Measurements from ENCODE around the gene NISCH. TPM values are rescaled to one million over a fixed set of nuclear protein-coding genes. Genes with fewer than 3 reads are reported as not detected.

The NISCH gene
- total RNA-seq, 1 experiment from 2014 or later = 62.2 TPM

GRCh38 chr3:52503788-52504424 lies 48.5 kb downstream of the NISCH start:
- Mint-ChIP-seq H3K4me3 (ENCODE audit: unreplicated experiment) (no peak overlapping the region), H3K36me3 (ENCODE audit: insufficient read depth, unreplicated experiment) (no peaks in the 10 kb centered on the region), H3K4me1 (ENCODE audit: low read depth, unreplicated experiment) (peaks cover 6% of the 10 kb centered on the region), H3K9me3 (ENCODE audit: unreplicated experiment) (no peaks in the 10 kb centered on the region), H3K27ac (ENCODE audit: unreplicated experiment) (no peak overlapping the region), H3K27me3 (ENCODE audit: insufficient read depth, unreplicated experiment) (no peaks in the 10 kb centered on the region)
- BruUV-seq (replicated peaks) = no TSS peak
- no peaks in the 10 kb centered on the region for H3K9me3 ChIP-seq
- DNase-seq = no peak
- H3K4me1 ChIP-seq = no peaks in the 10 kb centered on the region
- no peaks in the 10 kb centered on the region for H3K27me3 ChIP-seq (replicated peaks; ENCODE audit: control insufficient read depth, insufficient read depth, low read length)
- CTCF ChIA-PET = no interaction called here
- H3K36me3 ChIP-seq (ENCODE audit: control insufficient read depth, insufficient read depth, low read length) = no peaks in the 10 kb centered on the region
- POLR2A ChIA-PET = no interaction called here
- TF ChIP-seq CTCF (IDR thresholded peaks at IDR 0.05; ENCODE audit: insufficient read depth in 1 of 2, low read depth in 1 of 2, low read length in 1 of 2, severe bottlenecking in 1 of 2, unreplicated experiment in 1 of 2) = no peak
- intact Hi-C loops (cut with micrococcal nuclease; ENCODE audit: unreplicated experiment) = no loop called here
- no peak overlapping the region for H3K4me3 ChIP-seq (ENCODE audit: low read depth, low read length)

- no peaks in the 10 kb centered on the region for H3K36me3 Mint-ChIP-seq (ENCODE audit: insufficient read depth, unreplicated experiment)
- no peaks in the 10 kb centered on the region for H3K36me3 ChIP-seq (ENCODE audit: control insufficient read depth, insufficient read depth, low read length)
- no peak overlapping the region for H3K4me3 Mint-ChIP-seq (ENCODE audit: unreplicated experiment)
- no peaks in the 10 kb centered on the region for H3K9me3 ChIP-seq
- H3K4me1 ChIP-seq = no peaks in the 10 kb centered on the region
- H3K4me1 Mint-ChIP-seq (ENCODE audit: low read depth, unreplicated experiment) = peaks cover 6% of the 10 kb centered on the region
- H3K27me3 ChIP-seq (replicated peaks; ENCODE audit: control insufficient read depth, insufficient read depth, low read length) = no peaks in the 10 kb centered on the region
- POLR2A ChIA-PET = no interaction called here
- H3K27ac Mint-ChIP-seq (ENCODE audit: unreplicated experiment) = no peak overlapping the region
- no peak overlapping the region for H3K4me3 ChIP-seq (ENCODE audit: low read depth, low read length)
- CTCF ChIA-PET = no interaction called here
- DNase-seq = no peak
- TF ChIP-seq CTCF (IDR thresholded peaks at IDR 0.05; ENCODE audit: insufficient read depth in 1 of 2, low read depth in 1 of 2, low read length in 1 of 2, severe bottlenecking in 1 of 2, unreplicated experiment in 1 of 2) = no peak
- H3K9me3 Mint-ChIP-seq (ENCODE audit: unreplicated experiment) = no peaks in the 10 kb centered on the region
- peaks cover 2% of the 10 kb centered on the region for H3K27me3 Mint-ChIP-seq (ENCODE audit: insufficient read depth, unreplicated experiment)
- BruUV-seq (replicated peaks) = no TSS peak
- intact Hi-C loops (cut with micrococcal nuclease; ENCODE audit: unreplicated experiment) = no loop called here
Measured at GRCh38 chr3:52504977-52505376, 49.6 kb downstream of the NISCH start.

GRCh38 chr3:52506266-52506966 lies 51.0 kb downstream of the NISCH start:
- H3K4me1 Mint-ChIP-seq (ENCODE audit: low read depth, unreplicated experiment) = peaks cover 6% of the 10 kb centered on the region
- no peak overlapping the region for H3K4me3 Mint-ChIP-seq (ENCODE audit: unreplicated experiment)
- intact Hi-C loops (cut with micrococcal nuclease; ENCODE audit: unreplicated experiment) = no loop called here
- Histone ChIP-seq H3K4me1 (no peaks in the 10 kb centered on the region), H3K36me3 (ENCODE audit: control insufficient read depth, insufficient read depth, low read length) (no peaks in the 10 kb centered on the region), H3K4me3 (ENCODE audit: low read depth, low read length) (no peak overlapping the region), H3K9me3 (no peaks in the 10 kb centered on the region), H3K27me3 (replicated peaks; ENCODE audit: control insufficient read depth, insufficient read depth, low read length) (no peaks in the 10 kb centered on the region)
- ChIA-PET CTCF (no interaction called here), POLR2A (no interaction called here)
- H3K27ac Mint-ChIP-seq (ENCODE audit: unreplicated experiment) = no peak overlapping the region
- TF ChIP-seq CTCF (IDR thresholded peaks at IDR 0.05; ENCODE audit: insufficient read depth in 1 of 2, low read depth in 1 of 2, low read length in 1 of 2, severe bottlenecking in 1 of 2, unreplicated experiment in 1 of 2) = no peak
- H3K9me3 Mint-ChIP-seq (ENCODE audit: unreplicated experiment) = no peaks in the 10 kb centered on the region
- no peaks in the 10 kb centered on the region for H3K36me3 Mint-ChIP-seq (ENCODE audit: insufficient read depth, unreplicated experiment)
- no peak for DNase-seq
- peaks cover 2% of the 10 kb centered on the region for H3K27me3 Mint-ChIP-seq (ENCODE audit: insufficient read depth, unreplicated experiment)
- BruUV-seq (replicated peaks) = no TSS peak
